ENCODE data around the gene CTSS.

- TF ChIP-seq CTCF (conservative IDR thresholded peaks at IDR 0.05 in 1 of 2, IDR thresholded peaks at IDR 0.05 in 1 of 2; ENCODE audit: low read depth in 1 of 2, low read length in 2 of 2) (no peak), EZH2 (IDR thresholded peaks at IDR 0.05; ENCODE audit: low read length, missing control alignments) (no peak)
Measured at GRCh38 chr1:150787455-150787854, 21.9 kb upstream of the CTSS start.

All from fibroblast of lung (primary cell).